Right lung (tissue), 5 donors: ENCODE data around the gene TC2N. TPM values are rescaled to one million over a fixed set of nuclear protein-coding genes. Genes with fewer than 3 reads are reported as not detected.
A peak's percentile ranks its signal among the peaks of the same experiment; 100 is the strongest.
"Not testable (repeated sequence)": the region's sequence is repeated elsewhere in the genome, so short reads cannot be mapped to it uniquely, and the experiment has no call there.

Experiments used
- DNase-seq, 2 donors: peaks; one replicate each; pipeline ENCODE4 v3.0.0-alpha.2; 2013
- polyA plus RNA-seq, 5 donors: library from polyadenylated mRNA; unstranded; fragments of 120-200 nt; gene quantifications; one replicate each; pipeline versions ENCODE4 v1.2.1 to v1.2.3, GENCODE V29; 2013; ENCODE audit warnings: inconsistent platforms in 1 of 5, low replicate concordance in 1 of 5; ENCODE audit not compliant: insufficient read length in 5 of 5, insufficient read depth in 1 of 5

TC2N gene
- polyA plus RNA-seq, 5 donors: 18.0 to 30.5 (median 28.1) TPM

DNA sequence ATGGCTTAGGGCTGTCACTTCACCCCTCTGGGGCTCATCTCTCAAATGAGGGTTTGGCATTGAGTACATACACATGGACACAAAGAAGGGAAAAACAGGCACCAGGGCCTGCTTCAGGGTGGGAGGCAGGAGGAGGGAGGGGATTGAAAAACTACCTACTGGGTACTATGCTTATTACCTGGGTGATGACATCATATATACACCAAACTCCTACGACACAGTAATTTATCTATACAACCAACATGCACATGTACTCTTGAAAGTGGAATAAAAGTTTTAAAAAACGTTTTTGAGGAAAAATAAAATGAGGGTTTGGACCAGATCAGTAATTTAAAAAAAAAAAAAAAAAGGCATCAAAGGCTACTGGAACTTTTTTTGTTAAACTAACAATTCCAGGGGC is 3.6 kb upstream of the TC2N start:
- DNase-seq: no peak

DNA sequence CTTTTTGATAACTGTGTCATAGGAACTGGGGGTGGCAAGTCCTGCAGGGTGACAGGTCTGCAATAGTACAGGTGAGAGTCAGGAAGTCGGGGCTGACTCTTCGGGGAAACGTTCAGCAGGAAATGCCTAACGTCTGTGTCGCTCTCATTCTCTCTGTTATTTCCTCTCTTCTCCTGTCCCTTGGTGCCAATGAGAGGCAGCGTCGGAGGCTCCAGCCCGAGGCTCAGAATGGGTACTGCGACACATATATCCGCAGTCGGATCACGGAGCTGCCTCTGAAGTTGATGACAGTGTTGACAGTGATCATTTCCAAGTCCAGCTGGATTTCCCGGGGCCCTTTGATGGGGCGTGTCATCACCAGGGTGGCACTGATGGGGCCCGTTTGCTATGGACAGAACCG is 2.7 kb upstream of the TC2N start:
- no peak for DNase-seq

GRCh38 chr14:91869556-91869955 is 2.2 kb upstream of the TC2N start:
- DNase-seq: no peak

GRCh38 chr14:91866511-91867295 is 633 bp downstream of the TC2N start:
- DNase-seq: no peak

DNA sequence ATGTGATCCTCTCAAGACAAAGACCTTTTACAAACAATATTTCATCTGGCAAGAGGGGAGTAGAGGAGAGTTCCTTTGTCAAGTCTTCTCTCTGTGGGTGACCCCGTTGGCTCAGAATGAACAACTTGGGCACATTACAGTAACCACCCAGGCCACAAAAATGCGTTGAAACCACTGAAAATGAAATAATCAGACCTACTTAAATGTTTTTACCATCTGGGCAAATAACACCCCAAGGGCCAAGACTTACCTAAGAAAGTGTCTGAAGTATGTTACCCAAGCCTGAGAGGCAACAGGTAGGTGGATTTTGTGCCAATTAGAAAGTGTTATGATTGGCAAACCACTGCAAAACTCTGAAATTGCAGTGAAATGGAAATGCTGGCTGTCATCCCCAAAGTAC is 1.3 kb downstream of the TC2N start:
- no peak for DNase-seq

DNA sequence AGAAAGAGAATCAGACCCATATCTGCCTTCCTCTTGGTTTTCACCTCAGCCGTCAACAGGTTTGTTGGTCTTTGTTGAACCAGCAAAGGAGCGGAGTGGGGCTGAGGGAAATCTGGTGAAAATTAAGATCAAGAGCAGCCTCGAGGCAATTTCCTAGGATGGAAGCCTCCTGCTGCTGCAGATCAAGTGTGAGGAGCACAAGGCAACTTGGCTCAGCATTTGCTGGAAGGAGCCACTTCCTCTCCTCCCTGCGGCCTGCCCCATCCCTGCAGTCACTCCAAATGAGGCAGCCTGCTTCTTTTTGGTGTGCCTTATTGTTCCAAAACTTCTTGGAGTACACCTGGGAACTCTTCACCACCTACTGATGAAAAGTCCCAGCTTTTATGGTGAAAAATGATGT is 4.9 kb downstream of the TC2N start:
- no peak for DNase-seq

- no peak for DNase-seq
Observed at GRCh38 chr14:91861091-91861490, 6.2 kb downstream of the TC2N start.

DNA sequence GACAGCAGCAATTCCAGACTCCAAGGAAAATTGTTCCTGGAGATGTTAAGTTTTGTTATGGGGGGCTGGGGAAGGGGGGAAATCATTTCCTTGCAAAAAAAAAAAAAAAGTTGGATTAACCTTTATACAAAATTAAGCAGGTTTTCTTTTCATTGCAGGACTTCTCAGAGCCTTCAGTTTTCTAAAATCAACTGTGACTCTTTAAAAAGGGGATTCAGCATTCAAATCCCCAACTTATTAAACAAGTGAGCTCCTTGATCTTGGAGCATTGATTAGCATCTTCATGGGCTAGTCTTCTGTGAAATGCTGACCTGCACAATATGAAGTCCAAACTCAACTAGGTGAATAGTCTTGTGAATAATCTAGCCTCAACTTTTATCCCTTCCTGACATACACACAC is 7.1 kb downstream of the TC2N start:
- DNase-seq: no peak

GRCh38 chr14:91858536-91859275 is 8.6 kb downstream of the TC2N start:
- no peak for DNase-seq

DNA sequence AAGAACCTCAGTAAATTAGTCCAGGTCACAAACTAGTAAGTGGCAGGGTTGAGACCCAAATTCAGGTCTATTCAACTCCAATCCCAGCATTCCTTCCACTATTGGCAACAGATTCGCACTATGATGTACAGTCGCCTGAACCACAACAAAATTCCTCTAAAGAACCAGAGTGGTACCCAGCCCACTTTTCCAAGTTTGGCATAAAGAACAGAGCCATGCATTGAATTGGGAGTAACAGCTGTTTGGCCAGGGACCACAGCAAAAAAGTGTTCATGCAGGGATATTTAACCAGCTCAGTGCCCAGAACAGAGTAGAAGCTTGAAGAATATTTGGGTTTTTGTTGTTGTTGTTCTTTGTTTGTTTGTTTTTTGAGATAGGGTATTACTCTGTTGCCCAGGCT is 9.7 kb downstream of the TC2N start:
- no peak for DNase-seq

- DNase-seq: no peak
Observed at GRCh38 chr14:91854327-91854934, 12.9 kb downstream of the TC2N start.

- DNase-seq: no peak
Observed at GRCh38 chr14:91851563-91851962, 15.8 kb downstream of the TC2N start.

DNA sequence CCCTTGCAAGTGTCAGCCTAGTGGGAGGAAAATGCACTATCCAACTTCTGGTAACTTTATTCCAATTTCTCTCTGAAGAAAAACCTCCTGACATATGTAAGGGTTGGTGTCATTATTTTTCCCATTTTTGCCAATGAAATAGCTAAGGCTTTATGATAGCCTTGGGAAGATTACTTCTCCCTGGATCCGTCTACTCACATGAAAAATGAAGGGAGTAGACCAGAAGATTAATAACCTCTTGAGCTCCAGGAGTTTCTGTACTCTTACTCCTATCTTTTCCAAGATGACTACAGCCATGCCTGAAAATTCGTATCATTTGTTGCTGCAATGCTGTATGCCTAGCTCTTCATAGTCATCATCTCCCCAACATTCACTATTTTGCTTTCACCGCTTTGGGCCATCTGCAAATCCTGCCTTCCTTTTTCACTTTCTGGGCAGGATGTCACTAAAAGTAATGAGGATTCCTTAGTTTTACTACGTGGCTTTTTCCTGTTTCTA is 18.8 kb downstream of the TC2N start:
- DNase-seq: no peak

DNA sequence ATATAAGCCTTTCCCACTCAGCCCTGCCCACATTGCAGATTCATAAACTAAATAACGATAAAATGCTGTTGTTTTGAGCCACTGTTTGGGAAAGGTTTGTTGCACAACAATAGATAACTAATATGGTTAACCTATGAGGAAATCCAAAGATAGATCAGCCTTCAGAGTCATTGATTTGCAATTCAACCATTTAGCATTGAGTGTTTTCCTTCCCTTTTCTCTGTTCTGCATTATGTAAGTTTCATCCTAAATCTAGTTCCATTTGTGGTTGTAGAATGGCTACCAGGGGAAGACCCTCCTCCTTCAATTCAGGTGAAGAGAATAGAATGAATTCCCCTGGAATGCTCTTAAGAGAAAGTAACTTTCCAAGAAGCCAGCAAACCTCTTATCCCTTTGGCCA is 19.6 kb downstream of the TC2N start:
- no peak for DNase-seq

DNA sequence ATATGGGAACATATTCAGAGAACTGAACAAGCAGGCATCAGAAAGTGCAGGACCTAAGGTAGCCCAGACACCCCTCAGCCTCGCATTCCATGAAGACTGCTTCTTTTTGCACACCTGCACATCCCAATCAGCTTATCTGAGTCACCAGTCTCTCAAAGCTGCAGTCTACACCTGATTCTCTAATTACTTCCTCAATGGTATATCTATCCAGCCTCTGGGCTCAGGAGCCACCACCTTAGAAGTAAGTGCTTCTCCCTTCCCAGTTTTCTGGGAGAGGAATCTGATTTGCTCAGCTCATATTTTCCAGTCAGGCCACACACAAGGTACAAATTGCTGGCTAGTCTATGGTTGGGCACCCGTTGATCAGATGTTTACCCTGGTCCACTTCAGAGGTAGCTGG is 21.7 kb downstream of the TC2N start:
- DNase-seq: no peak

DNA sequence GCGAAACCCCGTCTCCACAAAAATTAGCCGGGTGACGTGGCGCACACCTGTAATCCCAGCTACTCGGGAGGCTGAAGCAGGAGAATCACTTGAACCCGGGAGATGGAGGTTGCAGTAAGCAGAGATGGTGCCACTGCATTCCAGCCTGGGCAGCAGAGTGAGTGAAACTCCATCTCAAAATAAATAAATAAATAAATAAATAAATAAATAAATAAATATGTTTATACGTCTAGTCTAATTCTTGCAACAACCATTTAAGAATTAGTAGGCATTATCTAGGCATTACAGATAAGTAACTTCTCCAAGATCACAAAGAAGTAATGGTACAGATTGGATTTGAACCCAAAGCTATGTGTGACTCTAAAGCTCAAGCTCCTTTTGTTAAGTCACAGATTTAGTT is 22.3 kb downstream of the TC2N start:
- not testable (repeated sequence) for DNase-seq

DNA sequence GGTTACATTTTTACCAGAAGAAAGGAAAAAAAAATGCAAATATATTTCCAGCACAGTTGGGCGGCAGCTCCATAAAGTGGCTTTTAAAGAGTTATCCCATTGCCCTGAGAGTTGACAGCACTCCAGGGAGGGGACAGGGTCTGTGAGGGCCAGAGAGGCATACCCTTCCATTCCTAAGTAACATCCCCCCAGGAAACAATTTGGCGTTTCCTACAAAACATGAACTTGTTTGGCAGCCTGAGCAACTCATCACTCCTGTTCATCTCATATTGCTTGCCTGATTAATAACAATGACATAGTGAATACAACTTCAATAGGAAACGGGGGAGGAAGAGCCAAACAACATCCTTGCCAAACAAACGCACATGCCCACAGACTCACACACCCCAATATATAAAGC is 23.3 kb downstream of the TC2N start:
- no peak for DNase-seq

- DNase-seq: no peak
Observed at GRCh38 chr14:91843437-91843836, 23.9 kb downstream of the TC2N start.

DNA sequence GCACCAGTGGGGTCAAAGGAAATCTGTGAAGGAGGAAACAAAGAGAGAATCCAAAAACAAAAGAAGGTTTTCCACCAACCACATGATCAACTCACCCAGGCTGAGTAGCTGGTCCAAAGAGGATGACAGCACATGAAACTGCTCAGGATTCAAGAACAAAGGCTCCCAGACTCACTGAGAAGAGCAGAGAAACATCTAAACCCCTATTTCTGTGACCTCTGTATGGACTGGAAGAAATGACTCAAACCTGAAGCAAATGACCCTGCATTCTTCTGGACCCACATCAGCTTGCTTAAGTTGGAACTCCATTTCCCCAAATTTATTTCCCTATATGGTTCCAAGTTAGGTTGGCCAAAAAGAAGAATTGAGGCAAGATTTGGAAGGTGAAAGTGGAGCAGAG is 26.3 kb downstream of the TC2N start:
- no peak for DNase-seq

DNA sequence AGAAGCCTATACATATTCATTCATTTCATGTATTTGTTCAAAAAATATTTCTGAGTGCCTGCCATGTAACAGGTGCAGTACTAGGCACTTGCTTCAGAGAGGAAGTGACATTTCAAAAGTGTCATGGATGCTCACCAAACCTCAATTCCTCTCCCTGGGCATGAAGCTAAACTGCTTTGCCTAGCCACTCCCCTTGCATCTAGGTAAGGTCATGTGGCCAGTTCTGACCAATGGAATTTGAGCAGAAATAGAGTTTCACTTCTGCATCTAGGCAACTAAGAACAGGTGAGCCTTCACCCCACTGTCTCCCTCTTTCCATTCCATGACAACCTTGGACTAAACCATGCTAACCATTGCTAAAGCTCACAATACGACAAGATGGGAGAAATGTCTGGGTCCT is 27.6 kb downstream of the TC2N start:
- no peak for DNase-seq

- no peak for DNase-seq
Observed at GRCh38 chr14:91837076-91837475, 30.3 kb downstream of the TC2N start.

DNA sequence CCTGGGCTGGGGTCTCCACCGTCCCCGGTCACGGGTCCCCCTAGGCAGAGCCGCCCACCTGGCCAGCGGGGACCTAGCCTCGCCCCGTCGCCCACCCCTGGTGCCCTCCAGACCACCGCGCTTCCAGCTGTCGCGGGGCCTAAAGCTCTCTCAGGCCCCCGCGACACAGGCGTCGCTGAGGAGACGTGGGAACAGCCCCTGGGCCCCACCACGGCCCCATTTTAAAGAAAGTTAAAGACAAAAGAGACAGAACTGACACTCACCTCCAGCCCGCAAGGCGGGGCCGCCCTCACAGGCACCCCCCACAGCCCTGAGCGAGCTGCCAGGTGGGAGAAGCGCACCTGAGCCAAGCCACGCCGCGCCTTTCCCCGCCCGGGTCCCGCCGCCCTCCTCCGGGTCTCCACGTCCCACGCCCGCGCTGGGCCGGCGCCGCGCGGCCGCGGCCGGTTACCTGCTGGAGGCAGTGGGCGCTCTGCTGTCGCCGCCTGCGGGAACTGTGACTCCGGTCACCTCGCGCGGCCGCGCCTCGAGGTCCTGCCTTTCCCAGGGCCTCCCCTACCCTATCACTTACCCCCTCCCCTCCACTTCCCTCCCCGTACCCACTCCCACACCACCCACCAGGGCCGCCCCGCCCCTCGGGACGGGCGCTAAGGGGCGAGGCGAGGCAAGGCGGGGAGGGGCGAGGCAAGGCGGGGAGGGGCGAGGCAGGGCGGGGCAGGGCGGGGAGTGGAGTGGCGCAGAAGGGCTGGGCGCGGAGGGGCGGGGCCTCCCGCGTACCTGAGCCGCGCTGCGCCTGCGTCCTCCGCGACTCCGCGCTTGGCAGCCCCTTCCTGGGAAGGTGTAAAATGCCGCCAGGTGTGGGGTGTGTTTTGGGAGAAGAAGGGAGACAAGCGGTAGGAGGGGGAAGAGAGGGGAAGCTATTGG is 31.2 kb downstream of the TC2N start:
- DNase-seq: peak; percentile 66 to 78
